ENCODE measurements around the gene CXorf38. TPM values are rescaled to one million over a fixed set of nuclear protein-coding genes. Genes with fewer than 3 reads are reported as not detected.
"Not testable (repeated sequence)": the region's sequence is repeated elsewhere in the genome, so short reads cannot be mapped to it uniquely, and the experiment has no call there.

Gene CXorf38
- total RNA-seq, 6 donors from 2014 or later: 14.7 to 29.6 (median 20.2) TPM

- H3K27me3 ChIP-seq: no peaks in the 10 kb centered on the region
- peaks cover 4 to 10% (median 8%) of the 10 kb centered on the region in 4 donors for H3K4me1 ChIP-seq
- no peak overlapping the region for H3K27ac ChIP-seq
- DNase-seq (no peak), ATAC-seq (ENCODE audit: low FRiP score in 2 of 2) (no peak)
- H3K4me3 ChIP-seq: no peak overlapping the region
- H3K9me3 ChIP-seq: no peaks in the 10 kb centered on the region
- no peak for TF ChIP-seq POLR2A (IDR thresholded peaks at IDR 0.05)
- TF ChIP-seq CTCF (IDR thresholded peaks at IDR 0.05): no peak
- TF ChIP-seq EP300 (IDR thresholded peaks at IDR 0.05): no peak
- no peak for TF ChIP-seq POLR2AphosphoS5 (IDR thresholded peaks at IDR 0.05)
- H3K36me3 ChIP-seq: no peaks in the 10 kb centered on the region
- 80 to 89% methylated on average over 2 of the region's 2 CpGs for WGBS, 2 donors
These were observed 64.5 kb downstream of the CXorf38 start for GRCh38 chrX:40582811-40583210.

- ATAC-seq (ENCODE audit: low FRiP score in 2 of 2); H3K4me1 ChIP-seq; H3K27ac ChIP-seq; DNase-seq; H3K27me3 ChIP-seq; H3K36me3 ChIP-seq; H3K9me3 ChIP-seq: not testable (repeated sequence)
- H3K4me3 ChIP-seq: peak overlapping the region in 1 of 4 donors; percentile 74
- WGBS, 2 donors: 90 to 93% methylated on average over 12 to 13 of the region's 13 CpGs
These were observed 65.2 kb downstream of the CXorf38 start for GRCh38 chrX:40582178-40582577.

GRCh38 chrX:40581336-40581920, 65.9 kb downstream of the CXorf38 start:
- H3K27me3 ChIP-seq: no peaks in the 10 kb centered on the region
- peak overlapping the region; percentile 85 to 96 (median 91) for H3K27ac ChIP-seq
- no peak for ATAC-seq (ENCODE audit: low FRiP score in 2 of 2)
- TF ChIP-seq POLR2AphosphoS5 (IDR thresholded peaks at IDR 0.05): no peak
- TF ChIP-seq POLR2A (IDR thresholded peaks at IDR 0.05): no peak
- TF ChIP-seq EP300 (IDR thresholded peaks at IDR 0.05): no peak
- TF ChIP-seq CTCF (IDR thresholded peaks at IDR 0.05): no peak
- peak overlapping the region; percentile 23 to 74 (median 71) for H3K4me3 ChIP-seq
- no peak for DNase-seq
- no peaks in the 10 kb centered on the region for H3K36me3 ChIP-seq
- 0 to 30% methylated on average over 8 to 15 of the region's 15 CpGs for WGBS, 2 donors
- peaks cover 4 to 10% (median 8%) of the 10 kb centered on the region in 4 donors for H3K4me1 ChIP-seq
- no peaks in the 10 kb centered on the region for H3K9me3 ChIP-seq

GRCh38 chrX:40580537-40581335, 66.6 kb downstream of the CXorf38 start, which contains the start of gene ATP6AP2:
ATP6AP2 (plus strand) TSS chrX:40580970; CDS start chrX:40581066, 96 bp downstream.
- TF ChIP-seq POLR2A (IDR thresholded peaks at IDR 0.05): peak in 3 of 4 donors; percentile 50 to 92 (median 87)
- TF ChIP-seq CTCF (IDR thresholded peaks at IDR 0.05): no peak
- peak; percentile 77 for TF ChIP-seq POLR2AphosphoS5 (IDR thresholded peaks at IDR 0.05)
- Histone ChIP-seq H3K27ac (peak within 1 kb of the TSS; percentile 85 to 96 (median 91)), H3K36me3 (no peaks in the 10 kb centered on the region), H3K27me3 (no peaks in the 10 kb centered on the region), H3K4me1 (peaks cover 4 to 10% (median 8%) of the 10 kb centered on the region in 4 donors), H3K9me3 (no peaks in the 10 kb centered on the region), H3K4me3 (peak within 1 kb of the TSS; percentile 41 to 74 (median 71))
- ATAC-seq (ENCODE audit: low FRiP score in 2 of 2) (peak; percentile 98 to 99), DNase-seq (peak; percentile 88 to 92)
- WGBS, 2 donors: 0 to 42% methylated on average over 1 to 79 of the region's 89 CpGs

- no peaks in the 10 kb centered on the region for H3K27me3 ChIP-seq
- TF ChIP-seq EP300 (IDR thresholded peaks at IDR 0.05) (no peak), POLR2AphosphoS5 (IDR thresholded peaks at IDR 0.05) (no peak), POLR2A (IDR thresholded peaks at IDR 0.05) (no peak), CTCF (IDR thresholded peaks at IDR 0.05) (no peak)
- H3K27ac ChIP-seq: peak overlapping the region; percentile 85 to 96 (median 91)
- H3K4me1 ChIP-seq: peaks cover 4 to 10% (median 8%) of the 10 kb centered on the region in 4 donors
- peak in 1 of 2 donors; percentile 73 for ATAC-seq (ENCODE audit: low FRiP score in 2 of 2)
- no peaks in the 10 kb centered on the region for H3K9me3 ChIP-seq
- DNase-seq: no peak
- WGBS, 2 donors: 12 to 33% methylated on average over 12 of the region's 12 CpGs
- H3K36me3 ChIP-seq: no peaks in the 10 kb centered on the region
- H3K4me3 ChIP-seq: peak overlapping the region; percentile 41 to 74 (median 71)
These were observed 67.3 kb downstream of the CXorf38 start for GRCh38 chrX:40579900-40580536.
